ENCODE measurements around the gene LMX1B.
"Not testable (repeated sequence)": the region's sequence is repeated elsewhere in the genome, so short reads cannot be mapped to it uniquely, and the experiment has no call there.

The LMX1B gene

DNA sequence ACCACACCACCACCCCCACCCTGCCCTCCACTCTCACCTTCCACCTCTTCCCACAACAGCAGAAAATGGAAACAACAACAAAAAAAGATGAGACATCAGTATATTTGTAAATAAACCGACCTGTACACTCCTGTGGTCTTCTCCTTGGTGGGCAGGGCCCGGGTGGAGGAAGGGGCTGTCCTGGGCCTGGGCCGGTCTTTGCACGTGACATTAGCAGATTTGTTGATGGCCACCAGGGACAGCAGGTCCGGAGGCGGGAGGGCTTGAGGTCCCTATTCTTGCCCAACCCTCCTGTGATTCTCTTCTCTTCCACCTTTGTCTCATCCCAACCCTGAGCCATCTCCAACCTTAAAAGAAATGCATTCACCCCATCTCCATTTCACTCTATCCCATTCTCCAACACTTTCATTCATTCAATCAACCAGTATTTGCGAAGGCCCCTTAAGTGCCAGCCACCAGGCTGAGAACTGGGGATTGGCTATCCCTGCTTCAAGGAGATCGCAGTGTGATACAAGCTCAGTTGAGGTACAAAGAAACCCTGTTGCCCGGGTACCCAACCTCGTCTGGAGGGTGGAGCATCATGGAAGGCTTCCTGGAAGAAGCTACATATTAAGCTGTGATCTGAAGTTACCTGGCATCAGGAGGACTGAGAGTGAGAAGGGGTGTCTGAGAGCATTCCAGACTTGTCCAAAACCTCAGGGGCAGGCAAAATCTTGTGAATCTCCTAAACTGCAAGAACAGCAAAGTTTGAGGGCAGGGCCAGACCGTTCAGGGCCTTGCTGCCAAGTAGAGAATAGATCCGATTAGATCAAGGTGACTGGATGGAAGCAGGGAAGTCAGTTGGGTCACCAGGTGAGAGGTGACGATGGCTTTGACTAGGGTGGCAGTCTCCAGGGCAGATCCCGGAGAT is 87.4 kb downstream of the LMX1B start:
- DNase-seq, result no peak

DNA sequence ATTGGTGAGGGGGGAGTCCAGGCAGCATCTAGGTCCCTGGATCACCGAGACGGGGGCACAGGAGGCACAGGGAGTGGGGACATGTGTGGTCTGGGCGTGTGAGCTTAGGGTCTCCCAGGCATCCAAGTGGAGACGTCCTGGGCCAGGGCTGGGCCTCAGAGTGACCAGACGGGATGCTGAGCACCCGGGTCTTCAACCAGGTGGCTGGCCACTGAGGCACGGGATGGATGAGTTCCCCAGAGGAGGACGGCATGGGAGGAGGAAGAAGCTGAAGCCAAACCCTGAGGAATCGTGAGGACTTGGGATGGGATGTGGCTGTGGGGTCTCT is 88.0 kb downstream of the LMX1B start:
- no peak for DNase-seq

DNA sequence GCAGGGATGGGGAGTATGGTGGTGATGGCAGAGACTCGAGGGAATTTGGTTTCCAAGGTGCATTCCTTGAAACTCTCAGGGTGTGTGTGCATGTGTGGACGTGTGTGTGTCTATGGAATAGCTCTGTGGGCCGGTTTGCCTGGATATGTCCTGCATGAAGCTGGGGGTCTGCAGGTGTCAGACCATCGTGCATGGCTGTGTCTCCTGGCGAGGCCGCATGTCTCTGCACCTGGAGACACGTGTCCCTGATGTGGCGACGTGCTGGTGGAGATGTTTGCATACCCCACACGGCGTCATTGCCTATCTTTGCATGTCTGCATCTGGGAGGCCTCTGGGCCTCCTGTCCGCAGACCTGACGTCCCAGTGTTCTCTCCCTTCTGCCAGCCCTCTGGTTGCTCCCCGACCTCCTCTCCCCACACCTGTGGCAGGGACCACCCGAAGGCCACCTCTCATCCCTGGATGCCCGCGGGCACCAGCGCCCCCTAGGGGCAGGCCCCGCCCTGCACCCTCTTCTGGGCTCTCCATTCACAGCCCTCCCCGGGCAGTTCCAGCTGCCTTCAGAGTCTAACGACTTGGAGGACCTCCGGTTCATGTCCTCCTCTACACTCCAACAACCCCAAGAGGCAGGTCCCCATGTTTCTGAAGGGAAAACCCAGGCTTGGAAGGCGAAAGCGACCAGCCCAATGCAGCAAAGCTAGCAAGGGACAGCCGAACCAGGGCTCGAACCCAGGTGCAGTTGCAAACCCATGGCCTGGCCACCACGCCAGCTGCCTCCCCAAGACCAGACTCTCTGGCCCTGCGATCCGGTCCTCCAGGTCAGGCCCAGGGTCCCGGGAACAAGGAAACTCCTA is 88.6 kb downstream of the LMX1B start:
- no peak for DNase-seq

DNA sequence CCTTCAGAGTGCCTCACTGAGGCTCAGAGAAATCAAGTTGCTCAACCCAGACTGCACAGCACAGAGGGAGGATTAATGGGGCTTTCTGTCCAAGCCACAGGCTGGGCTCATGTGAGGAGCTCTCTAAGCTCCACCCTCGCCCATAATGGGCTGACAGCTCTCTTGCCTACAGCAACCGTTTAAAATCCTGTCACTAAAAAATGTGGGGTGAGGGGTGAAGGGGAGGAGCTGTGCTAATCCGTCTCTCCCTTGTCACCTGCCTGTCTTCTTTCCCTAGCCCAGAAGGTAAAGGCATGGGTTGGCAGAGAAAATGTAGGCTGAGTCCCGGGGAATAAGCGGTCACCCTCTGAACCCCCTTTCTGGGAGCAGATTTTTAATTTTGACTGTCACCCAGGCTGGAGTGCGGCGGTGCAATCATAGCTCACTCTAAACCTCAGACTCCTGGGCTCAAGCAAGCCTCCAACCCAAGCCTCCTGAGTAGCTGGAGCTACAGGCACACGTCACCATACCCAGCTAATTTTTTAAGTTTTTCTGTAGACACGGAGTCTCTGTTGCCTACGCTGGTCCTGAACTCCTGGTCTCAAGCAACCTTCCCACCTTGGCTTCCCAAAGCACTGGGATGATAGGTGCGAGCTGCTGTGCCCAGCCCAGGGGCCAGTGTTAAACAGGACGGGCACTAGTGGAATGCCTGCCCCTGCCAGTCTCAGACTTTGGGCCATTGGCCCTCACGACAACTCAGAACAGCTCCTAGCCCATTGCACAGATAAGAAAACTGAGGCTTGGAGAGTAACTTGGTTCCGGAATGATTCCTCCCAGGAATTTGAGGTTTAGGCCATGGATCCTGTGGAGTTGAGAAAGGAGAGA is 89.5 kb downstream of the LMX1B start:
- no peak for DNase-seq

DNA sequence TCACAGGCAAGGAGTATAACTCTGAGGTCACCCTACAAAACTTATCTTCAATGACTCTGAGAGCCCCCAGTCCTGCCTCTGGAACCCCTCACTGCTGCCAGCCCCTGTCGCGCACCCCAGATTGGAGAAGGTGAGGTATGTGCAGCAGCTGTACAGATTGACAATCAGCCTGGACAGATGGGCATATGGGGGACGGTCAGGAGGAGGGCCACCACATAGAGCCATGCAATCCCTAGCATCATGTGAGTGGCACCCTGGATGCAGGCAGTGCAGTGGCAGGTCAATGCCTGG is 90.1 kb downstream of the LMX1B start:
- no peak for DNase-seq

DNA sequence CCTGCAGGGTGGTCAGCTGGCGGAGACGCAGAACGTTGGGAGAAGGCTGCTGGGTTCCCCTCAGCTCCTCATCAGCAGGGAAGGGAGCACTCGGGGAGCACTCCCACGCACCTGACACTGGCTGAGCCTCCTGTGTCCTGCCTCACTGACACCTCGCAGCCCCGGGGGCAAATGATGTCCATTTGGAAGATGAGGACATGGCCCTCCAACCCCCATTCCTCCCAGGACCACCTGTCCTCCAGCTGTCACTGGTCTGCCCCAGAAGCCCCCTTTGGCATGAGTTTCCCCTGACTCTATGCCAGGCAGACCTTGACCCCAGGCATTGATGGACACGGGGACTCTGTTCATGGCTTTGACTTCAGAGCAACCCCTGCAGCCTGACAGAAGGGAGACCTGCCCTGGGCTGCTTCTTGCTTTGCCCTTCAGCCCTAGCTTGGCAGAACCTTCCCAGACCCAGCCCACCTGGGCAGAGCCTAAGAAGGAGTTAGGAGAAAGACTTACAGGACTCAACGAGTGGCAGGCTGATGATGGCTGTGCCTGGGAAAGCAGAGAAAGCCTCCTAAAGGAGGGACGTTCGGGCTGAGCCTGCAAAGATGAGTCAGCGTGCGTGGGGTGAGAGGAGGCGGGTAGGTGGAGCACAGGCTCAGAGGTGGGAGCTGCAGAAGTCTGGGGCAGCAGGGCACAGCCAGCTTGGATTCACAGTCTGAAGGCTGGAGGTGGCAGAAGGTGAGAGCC is 90.6 kb downstream of the LMX1B start:
- no peak for DNase-seq

DNA sequence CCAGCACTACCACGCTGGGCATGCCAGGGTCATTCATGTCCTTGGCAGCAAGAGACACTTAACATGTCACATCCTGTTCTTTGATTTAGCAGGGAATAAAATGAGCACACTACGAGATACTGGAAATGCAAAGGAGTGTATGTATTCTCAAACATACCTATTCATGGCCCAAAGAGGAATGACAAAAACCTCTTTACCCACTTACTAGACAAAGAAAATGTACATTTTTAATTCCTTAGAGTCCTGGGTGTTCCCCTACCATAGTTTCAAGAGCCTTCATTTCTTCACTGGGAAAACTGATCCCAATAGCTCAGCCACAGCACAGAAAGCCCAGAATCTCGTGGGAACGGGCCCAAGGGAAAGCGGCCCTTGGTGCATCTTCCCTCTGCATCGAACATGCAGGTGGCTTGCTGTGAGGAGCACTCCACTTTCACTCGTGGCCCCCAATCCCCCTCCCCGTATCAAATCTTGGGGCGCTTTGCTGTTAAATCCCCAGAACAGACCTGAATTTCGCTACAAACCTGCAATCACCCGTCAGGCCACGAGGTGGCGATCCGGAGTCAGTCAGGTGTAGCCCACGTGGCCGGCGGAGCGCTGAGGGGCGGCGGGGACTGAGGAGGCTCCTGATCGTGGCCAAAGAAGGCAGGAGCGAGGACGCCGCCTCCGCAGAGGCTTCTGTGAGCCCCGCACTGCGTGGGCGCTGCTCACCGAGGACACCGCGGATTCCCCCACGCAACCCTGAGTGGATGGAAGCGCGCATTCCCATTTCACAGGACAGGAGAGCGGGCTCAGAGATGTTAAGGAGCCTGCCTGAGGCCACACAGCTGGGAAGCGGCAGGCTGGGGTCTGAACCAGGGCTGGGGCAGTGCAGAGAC is 91.4 kb downstream of the LMX1B start:
- DNase-seq, result peak; percentile 33

GRCh38 chr9:126705767-126706697 is 92.3 kb downstream of the LMX1B start:
- DNase-seq, result no peak

DNA sequence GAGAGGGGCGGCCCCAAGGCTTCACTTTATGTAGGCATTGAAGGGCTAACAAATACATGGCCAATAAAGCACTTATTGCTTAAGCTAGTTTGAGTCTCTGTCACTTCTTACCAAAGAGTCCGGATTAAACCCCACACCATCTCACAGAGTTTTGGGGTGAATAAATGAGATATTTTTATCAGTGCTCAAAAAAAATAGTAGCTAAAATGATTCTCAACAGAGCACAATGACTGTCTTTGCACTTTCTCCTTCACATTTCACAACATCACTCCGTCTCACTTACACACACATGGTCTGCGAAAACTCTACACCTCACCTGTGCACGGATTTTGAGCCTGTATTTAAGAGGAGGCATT is 92.9 kb downstream of the LMX1B start:
- DNase-seq, result no peak

- DNase-seq, result no peak
Measured at GRCh38 chr9:126707083-126707482, 93.4 kb downstream of the LMX1B start.

DNA sequence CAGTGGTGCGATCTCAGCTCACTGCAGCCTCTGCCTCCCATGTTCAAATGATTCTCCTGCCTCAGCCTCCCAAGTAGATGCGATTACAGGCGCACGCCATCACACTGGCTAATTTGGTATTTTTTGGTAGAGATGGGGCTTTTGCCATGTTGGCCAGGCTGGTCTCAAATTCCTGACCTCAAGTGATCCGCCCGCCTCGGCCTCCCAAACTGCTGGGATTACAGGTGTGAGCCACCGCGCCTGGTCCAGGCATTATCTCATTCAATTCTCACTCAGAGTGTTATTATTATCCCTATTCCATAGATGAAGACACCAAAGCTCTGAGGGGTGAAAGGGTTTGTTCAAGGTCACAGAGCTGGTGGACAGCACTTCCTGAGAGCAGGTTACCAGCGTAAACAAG is 94.0 kb downstream of the LMX1B start:
- not testable (repeated sequence) for DNase-seq

GRCh38 chr9:126708178-126708577 is 94.5 kb downstream of the LMX1B start:
- DNase-seq, result no peak

GRCh38 chr9:126709241-126709640 is 95.5 kb downstream of the LMX1B start:
- DNase-seq, result no peak

DNA sequence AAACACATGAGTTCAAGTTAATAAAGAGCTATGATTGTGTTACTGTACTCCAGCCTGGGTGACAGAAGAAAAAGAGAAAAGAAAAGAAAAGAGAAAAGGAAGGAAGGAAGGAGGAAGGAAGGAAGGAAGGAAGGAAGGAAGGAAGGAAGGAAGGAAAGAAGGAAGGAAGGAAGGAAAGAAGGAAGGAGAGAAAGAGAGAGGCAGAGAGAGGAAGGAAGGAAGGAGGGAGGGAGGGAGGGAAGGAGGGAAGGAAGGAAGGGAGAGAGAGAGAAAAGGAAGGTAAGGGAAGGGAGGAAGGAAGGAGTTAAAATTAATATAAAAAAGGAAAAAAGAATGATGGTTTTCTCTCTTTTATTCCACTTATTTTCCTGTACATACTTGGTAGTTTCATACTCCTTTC is 101.7 kb downstream of the LMX1B start:
- DNase-seq, result no peak

GRCh38 chr9:126717441-126717840 is 103.7 kb downstream of the LMX1B start:
- not testable (repeated sequence) for DNase-seq

DNA sequence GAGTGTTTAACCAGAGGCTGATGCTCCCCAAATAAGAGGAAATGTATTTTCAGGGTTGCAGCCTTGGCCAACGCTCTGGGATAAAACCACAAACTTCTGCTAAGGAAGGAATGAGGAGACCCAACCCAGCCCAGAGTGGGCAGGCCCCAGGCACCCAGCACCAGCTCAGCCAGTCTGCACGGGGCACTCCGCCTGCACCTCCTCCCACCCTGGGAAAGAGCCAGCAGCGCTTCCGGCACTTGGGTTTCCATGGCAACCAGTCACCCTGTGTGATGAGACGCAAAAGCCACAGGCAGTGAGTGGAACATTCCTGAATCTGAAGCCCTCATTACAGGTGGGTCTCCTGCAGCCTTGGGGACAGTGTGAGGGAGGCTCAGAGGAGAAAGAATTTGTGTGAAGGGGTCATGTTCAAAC is 105.9 kb downstream of the LMX1B start:
- DNase-seq, result no peak

DNA sequence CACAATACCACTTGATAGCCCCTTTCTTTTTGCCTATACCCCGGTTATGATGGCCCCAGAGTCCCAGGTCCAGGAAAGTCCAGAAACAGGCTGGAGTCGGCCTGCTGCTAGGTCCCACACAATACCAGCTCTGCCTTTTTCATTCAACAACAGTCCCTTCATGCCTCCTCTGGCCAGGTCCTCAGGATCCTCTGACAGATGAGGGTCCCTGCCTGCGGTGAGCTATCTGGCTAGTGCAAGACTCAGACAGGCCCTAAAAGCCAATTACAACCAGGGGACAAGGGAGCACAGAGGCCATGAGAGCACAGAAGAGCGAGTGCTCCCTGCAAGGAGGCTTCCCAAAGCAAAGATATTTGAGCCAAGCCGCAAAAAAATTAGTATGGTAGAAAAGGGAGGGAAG is 106.3 kb downstream of the LMX1B start:
- DNase-seq, result no peak

GRCh38 chr9:126720661-126721563 is 107.2 kb downstream of the LMX1B start:
- no peak for DNase-seq

GRCh38 chr9:126721564-126721981 is 107.8 kb downstream of the LMX1B start:
- no peak for DNase-seq
